ENCODE data around the gene CDH23. TPM values are rescaled to one million over a fixed set of nuclear protein-coding genes. Genes with fewer than 3 reads are reported as not detected.

The CDH23 gene
- total RNA-seq, 4 donors from 2014 or later, result 0.57 to 5.9 (median 1.0) TPM

DNA sequence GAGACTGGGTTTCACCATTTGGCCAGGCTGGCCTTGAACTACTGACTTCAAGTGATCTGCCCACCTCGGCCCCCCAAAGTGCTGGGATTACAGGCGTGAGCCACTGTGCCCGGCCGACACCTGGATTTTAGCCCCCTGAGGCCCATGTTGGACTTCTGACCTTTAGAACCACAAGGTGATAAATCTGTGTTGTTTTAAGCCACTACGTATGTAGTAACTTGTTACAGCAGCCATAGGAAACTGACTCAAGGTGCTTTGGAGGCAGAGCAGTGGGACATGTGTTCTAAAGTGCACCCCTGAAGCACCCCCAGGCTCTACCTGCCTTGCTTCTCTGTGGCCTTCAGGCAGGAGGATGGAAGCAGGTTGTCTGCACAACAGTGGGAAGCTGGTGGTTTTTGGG lies 128.4 kb downstream of the CDH23 start:
- H3K4me1 ChIP-seq, result peaks cover 3 to 37% (median 5%) of the 10 kb centered on the region in 3 donors
- DNase-seq, result no peak
- H3K27me3 ChIP-seq, result peaks cover 0 to 3% (median 0%) of the 10 kb centered on the region in 4 donors
- intact Hi-C loops (cut with DNase I), result no loop called here
- no peak for TF ChIP-seq POLR2A (IDR thresholded peaks at IDR 0.05)
- TF ChIP-seq, protein P1, sequence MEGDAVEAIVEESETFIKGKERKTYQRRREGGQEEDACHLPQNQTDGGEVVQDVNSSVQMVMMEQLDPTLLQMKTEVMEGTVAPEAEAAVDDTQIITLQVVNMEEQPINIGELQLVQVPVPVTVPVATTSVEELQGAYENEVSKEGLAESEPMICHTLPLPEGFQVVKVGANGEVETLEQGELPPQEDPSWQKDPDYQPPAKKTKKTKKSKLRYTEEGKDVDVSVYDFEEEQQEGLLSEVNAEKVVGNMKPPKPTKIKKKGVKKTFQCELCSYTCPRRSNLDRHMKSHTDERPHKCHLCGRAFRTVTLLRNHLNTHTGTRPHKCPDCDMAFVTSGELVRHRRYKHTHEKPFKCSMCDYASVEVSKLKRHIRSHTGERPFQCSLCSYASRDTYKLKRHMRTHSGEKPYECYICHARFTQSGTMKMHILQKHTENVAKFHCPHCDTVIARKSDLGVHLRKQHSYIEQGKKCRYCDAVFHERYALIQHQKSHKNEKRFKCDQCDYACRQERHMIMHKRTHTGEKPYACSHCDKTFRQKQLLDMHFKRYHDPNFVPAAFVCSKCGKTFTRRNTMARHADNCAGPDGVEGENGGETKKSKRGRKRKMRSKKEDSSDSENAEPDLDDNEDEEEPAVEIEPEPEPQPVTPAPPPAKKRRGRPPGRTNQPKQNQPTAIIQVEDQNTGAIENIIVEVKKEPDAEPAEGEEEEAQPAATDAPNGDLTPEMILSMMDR (IDR thresholded peaks at IDR 0.05), result no peak
- H3K36me3 ChIP-seq, result no peaks in the 10 kb centered on the region
- H3K4me3 ChIP-seq, result no peak overlapping the region
- 25 to 70% methylated on average over 5 of the region's 5 CpGs for WGBS, 2 donors
- H3K27ac ChIP-seq, result no peak overlapping the region
- H3K9me3 ChIP-seq, result no peaks in the 10 kb centered on the region

GRCh38 chr10:71525721-71526120 lies 129.0 kb downstream of the CDH23 start:
- no peak for DNase-seq
- TF ChIP-seq, protein P1 (IDR thresholded peaks at IDR 0.05), result no peak
- no peak for TF ChIP-seq POLR2A (IDR thresholded peaks at IDR 0.05)
- 44 to 60% methylated on average over 1 to 3 of the region's 5 CpGs for WGBS, 2 donors
- peaks cover 3 to 44% (median 5%) of the 10 kb centered on the region in 3 donors for H3K4me1 ChIP-seq
- H3K36me3 ChIP-seq, result no peaks in the 10 kb centered on the region
- H3K27me3 ChIP-seq, result peaks cover 0 to 3% (median 0%) of the 10 kb centered on the region in 4 donors
- intact Hi-C loops (cut with DNase I), result no loop called here
- no peak overlapping the region for H3K27ac ChIP-seq
- no peak overlapping the region for H3K4me3 ChIP-seq
- no peaks in the 10 kb centered on the region for H3K9me3 ChIP-seq

DNA sequence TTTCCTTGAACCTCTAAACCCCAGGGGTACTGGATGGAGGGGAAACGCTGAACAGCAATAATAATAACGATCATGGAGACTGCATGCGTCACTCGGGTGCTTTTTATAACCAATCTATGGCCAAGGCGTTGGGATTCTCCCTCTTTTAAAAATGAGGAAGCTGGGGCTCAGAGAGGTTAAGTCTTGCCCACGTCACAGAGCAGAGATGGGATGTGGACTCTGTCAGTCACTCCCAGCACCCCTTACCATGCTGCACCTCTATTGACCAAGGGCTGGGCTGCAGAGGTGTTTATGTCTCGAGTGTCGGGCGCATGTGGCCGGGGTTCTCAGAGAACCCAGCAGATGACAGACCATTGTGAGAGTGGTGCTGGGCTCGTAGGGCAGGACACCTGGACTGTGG lies 129.9 kb downstream of the CDH23 start:
- H3K9me3 ChIP-seq, result no peaks in the 10 kb centered on the region
- H3K4me3 ChIP-seq, result no peak overlapping the region
- peaks cover 0 to 3% (median 0%) of the 10 kb centered on the region in 4 donors for H3K27me3 ChIP-seq
- peaks cover 3 to 44% (median 5%) of the 10 kb centered on the region in 3 donors for H3K4me1 ChIP-seq
- no peak overlapping the region for H3K27ac ChIP-seq
- H3K36me3 ChIP-seq, result no peaks in the 10 kb centered on the region
- intact Hi-C loops (cut with DNase I), result no loop called here
- TF ChIP-seq, protein P1 (IDR thresholded peaks at IDR 0.05), result no peak
- no peak for TF ChIP-seq POLR2A (IDR thresholded peaks at IDR 0.05)
- WGBS, 2 donors, result 77 to 88% methylated on average over 7 to 10 of the region's 11 CpGs
- no peak for DNase-seq

DNA sequence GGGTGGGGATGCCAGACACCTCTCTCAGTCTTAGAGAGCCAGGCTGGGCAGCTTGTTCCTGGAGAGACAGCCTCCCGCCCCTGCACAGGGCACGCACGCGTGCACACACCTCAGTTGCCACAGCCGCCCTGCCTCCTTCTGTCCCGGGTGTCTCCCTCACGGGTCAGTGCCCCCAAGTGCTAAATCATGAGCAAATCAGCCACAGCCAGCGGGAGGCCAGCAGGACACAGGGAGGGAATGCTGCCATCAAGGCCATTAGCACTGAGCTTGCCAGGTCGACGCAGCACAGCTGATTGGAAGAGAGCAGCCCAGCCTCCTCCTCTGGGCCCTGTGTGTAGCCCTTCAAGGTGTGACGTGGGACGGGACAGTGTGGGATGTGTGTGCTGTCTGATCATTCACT lies 130.4 kb downstream of the CDH23 start:
- TF ChIP-seq, protein P1 (IDR thresholded peaks at IDR 0.05), result no peak
- TF ChIP-seq POLR2A (IDR thresholded peaks at IDR 0.05), result no peak

DNA sequence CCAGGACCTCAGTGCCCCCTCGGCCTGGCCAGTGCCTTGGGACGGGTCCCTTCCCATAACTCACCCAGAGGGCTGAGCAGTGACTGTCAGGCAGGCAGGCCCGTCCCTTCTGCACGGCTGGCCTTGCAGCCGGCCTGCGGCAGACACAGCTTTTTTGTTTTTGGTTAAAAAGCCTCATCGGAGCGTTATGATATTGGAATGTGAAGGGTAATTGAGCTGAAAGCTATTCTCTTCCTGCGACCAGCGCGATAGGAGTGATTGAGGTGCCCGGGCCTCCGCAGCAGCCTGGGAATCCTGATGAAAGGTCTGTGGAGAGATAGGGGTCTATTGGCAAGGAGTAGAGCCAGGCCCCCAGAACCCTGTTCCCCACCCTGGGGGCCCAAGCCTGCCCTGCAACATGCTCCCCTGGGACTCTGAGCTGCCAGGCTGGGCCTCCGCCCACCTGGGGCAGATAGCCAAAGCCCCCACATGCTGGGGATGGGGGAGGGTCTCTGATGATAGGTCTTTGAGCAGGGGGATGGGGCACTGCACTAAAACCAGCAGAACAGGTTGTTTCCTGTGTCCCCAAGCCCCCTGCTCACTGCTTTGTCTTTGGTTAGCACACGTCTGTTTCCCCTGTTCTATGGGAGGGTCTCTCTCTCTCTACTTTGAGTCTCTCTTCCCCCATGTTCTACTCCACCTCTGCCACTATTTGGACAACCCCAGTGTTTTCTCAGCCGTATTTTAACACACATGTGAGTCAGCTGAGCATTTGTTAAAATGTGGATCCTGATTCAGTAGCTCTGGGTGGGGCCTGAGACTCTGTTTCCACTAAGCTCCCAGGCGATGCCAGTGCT lies 131.9 kb downstream of the CDH23 start:
- no peak overlapping the region for H3K4me3 ChIP-seq

More for the DNA sequence above, 130.4 kb downstream of the CDH23 start:
- DNase-seq, result no peak
- peaks cover 3 to 44% (median 5%) of the 10 kb centered on the region in 3 donors for H3K4me1 ChIP-seq
- H3K27me3 ChIP-seq, result peaks cover 0 to 3% (median 0%) of the 10 kb centered on the region in 4 donors
- 87% methylated on average over 7 of the region's 12 CpGs; no CpG with 5 or more reads in 1 of the 2 donors for WGBS, 2 donors
- intact Hi-C loops (cut with DNase I), result no loop called here
- no peak overlapping the region for H3K27ac ChIP-seq
- no peaks in the 10 kb centered on the region for H3K36me3 ChIP-seq
- H3K9me3 ChIP-seq, result no peaks in the 10 kb centered on the region
- no peak overlapping the region for H3K4me3 ChIP-seq

More for the DNA sequence above, 131.9 kb downstream of the CDH23 start:
- intact Hi-C loops (cut with DNase I), result no loop called here
- H3K9me3 ChIP-seq, result no peaks in the 10 kb centered on the region
- no peak for DNase-seq
- H3K36me3 ChIP-seq, result no peaks in the 10 kb centered on the region
- no peak for TF ChIP-seq POLR2A (IDR thresholded peaks at IDR 0.05)
- TF ChIP-seq, protein P1 (IDR thresholded peaks at IDR 0.05), result no peak
- H3K4me1 ChIP-seq, result peaks cover 3 to 44% (median 5%) of the 10 kb centered on the region in 3 donors
- WGBS, 2 donors, result 46 to 84% methylated on average over 4 to 14 of the region's 17 CpGs
- H3K27me3 ChIP-seq, result peaks cover 0 to 3% (median 0%) of the 10 kb centered on the region in 4 donors
- H3K27ac ChIP-seq, result no peak overlapping the region
